HG03025 (cell line): ENCODE measurements around the gene UBE3C.
"Not testable (repeated sequence)": the region's sequence is repeated elsewhere in the genome, so short reads cannot be mapped to it uniquely, and the experiment has no call there.

Experiments
- ATAC-seq: cut with Tn5 transposase; IDR thresholded peaks from one replicate; pipeline ENCODE4 v1.9.1; 2021; ENCODE audit warnings: mild to moderate bottlenecking, moderate library complexity; ENCODE audit not compliant: unreplicated experiment, low FRiP score

UBE3C gene

GRCh38 chr7:157269341-157270059, 130.8 kb downstream of the UBE3C start:
- no peak for ATAC-seq

- ATAC-seq, result no peak
Measured at GRCh38 chr7:157270060-157270444, 131.3 kb downstream of the UBE3C start.

DNA sequence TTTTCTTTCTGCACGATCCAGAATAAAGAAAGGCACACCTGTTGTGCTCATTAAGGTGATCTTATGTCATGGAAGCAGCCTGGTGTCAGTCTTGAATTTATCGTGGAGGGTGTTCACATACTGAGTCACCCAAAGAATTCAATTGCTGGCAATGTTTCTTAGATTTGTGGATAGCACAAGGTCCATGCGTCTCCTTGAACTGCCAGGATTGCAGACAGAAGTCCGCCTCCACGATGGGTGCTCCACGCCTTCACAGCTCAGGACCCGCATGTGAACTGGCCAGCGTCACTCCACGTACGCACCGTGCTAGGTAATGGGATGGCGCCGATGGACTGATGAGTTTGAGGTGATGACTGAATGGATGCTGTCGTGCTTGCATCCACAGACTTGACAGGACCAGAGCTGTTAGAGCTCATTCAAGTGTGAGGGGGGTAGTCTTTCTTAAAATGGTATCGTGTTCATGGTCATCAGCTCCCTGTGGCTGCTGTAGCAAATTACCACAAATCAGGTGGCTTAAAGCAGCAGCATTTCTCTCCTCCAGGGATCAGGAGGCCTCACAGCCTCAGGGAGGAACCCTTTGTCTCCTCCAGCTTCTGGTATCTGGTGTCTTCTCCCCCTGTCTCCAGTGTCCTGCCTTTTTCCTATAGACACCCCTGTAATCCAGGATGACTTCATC, 132.7 kb downstream of the UBE3C start:
- ATAC-seq, result no peak

GRCh38 chr7:157271991-157272324, 133.2 kb downstream of the UBE3C start:
- ATAC-seq, result no peak

- ATAC-seq, result no peak
Measured at GRCh38 chr7:157272351-157273207, 133.9 kb downstream of the UBE3C start.

- ATAC-seq, result peak; percentile 81
Measured at GRCh38 chr7:157273208-157274093, 134.7 kb downstream of the UBE3C start.

DNA sequence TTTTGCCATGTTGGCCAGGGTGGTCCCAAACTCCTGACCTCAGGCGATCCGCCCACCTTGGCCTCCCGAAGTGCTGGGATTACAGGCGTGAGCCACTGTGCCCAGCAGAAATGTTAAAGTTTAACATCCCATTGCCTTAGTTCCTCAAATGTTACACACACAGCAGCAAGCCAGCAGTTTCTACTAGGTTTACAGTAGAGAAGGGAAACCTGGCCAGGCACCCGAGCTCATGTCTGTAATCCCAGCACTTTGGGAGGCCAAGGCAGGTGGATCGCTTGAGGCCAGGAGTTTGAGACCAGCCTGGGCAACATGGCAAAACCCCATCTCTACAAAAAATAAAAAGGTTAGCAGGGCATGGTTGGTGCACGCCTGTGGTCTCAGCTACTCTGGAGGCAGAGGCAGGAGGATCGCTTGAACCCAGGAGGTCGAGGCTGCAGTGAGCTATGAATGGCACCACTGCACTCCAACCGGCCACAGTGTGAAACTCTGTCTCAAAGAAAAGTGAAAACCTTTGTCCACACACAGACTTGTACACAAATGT, 135.4 kb downstream of the UBE3C start:
- not testable (repeated sequence) for ATAC-seq

GRCh38 chr7:157274991-157275427, 136.3 kb downstream of the UBE3C start:
- no peak for ATAC-seq

GRCh38 chr7:157276091-157276561, 137.4 kb downstream of the UBE3C start:
- no peak for ATAC-seq

GRCh38 chr7:157276731-157277562, 138.2 kb downstream of the UBE3C start:
- no peak for ATAC-seq

DNA sequence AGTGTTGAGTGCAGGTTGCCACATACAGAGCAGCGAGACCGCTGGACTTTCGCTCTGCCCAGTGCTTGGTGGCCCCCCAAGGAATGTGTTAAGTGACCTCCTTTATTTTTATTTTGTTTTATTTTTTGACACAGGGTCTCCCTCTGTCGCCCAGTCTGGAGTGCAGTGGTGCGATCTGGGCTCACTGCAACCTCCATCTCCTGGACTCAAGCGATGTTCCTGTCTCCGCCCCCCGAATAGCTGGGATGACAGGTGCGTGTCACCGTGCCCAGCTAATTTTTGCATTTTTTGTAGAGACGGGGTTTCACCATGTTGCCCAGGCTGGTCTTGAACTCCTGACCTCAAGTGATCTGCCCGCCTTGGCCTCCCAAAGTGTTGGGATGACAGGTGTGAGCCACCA, 138.8 kb downstream of the UBE3C start:
- ATAC-seq, result not testable (repeated sequence)

DNA sequence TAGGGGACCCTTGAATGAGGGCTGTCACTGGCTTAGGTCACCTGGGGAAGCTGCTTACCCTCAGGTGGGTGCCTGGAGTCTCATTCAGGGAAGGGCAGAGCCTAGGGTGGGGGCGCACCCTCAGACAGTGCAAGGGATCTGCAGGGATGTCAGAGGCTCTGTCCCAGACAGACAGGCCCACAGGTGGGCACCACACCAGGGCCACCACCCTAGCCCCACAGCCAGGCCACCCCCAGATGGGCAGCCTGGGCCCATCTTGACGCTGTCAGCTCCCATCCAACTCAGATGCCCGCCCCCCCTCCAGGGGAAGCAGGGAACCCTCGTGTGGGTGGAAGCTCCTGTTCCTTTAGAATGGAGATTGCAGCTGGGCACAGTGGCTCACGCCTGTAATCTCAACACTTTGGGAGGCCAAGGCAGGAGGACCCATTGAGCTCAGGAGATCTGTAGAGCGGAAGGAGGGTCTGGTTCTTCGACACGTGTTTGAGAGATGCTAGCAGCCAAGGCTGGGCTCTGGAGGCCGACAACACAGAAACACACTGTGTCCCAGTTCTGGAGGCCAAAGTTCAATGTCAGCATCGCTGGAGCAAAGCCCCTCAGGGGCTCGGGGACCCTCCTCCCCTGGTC, 139.6 kb downstream of the UBE3C start:
- no peak for ATAC-seq

DNA sequence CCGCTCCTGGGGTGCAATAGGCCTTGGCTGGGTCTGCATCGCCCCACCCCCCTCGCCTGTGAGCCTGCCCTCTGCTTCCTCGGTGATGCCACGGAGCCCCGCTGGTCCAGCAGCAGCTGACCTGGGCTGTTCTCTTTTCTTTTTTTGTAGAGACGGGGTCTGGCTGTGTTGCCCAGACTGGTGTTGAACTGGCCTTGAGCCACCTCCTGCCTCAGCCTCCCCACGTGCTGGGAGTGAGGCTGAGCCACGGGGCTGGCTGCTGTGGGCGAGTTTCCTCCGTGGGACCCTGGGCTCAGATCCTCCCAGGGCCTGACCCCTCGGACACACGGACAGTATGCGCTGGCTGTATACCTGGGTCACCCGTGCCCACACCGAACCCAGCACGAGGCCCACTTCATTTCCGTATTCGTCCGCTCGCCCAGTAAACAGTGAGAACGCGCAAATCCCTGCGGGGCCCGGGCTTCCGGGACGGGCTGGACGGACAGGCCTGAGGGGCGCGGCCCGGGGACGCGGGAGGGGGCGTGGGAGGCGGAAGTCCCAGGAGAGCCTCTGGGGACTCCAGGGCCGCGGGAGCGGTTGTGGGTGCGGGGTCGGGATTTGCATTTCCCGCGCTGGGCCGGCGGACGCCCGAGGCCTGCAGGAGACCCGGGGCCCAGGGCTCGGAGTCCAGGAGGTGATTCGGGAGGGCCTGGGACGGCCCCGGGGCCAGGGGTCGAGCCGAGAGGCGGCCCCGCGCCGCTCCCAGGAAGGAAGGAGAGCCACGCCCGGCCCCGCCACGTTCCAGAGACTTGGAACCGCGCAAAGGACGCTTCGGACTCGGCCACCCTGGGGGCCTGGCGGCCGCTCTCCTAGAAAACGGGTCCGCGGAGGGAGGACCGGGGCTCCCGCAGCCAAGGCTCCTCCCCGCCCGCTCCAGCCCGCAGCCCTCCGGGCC, 140.3 kb downstream of the UBE3C start:
- no peak for ATAC-seq

DNA sequence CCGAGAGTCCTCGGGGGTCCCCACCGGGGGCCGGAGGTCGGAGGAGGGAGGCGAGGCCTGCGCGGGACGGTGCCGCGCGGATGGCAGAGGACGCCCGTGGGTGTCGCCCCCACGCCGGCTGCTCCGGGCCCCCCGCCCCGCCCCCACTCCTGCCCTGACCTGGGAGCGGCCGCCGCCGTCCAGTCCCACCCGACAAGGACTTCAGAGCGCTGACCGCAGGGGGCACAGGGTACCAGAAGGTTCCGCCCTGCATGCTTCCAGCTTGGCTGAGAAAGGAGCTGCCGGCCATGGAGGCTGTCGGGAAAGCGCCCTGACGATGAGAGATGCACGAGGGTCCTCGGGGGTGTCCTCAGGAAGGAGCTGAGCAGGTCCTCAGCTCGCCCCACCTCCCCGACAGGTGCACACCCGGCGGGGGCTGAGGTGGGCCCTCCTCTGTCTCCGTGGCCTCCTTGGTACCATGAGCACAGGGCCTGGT, 141.1 kb downstream of the UBE3C start:
- no peak for ATAC-seq

DNA sequence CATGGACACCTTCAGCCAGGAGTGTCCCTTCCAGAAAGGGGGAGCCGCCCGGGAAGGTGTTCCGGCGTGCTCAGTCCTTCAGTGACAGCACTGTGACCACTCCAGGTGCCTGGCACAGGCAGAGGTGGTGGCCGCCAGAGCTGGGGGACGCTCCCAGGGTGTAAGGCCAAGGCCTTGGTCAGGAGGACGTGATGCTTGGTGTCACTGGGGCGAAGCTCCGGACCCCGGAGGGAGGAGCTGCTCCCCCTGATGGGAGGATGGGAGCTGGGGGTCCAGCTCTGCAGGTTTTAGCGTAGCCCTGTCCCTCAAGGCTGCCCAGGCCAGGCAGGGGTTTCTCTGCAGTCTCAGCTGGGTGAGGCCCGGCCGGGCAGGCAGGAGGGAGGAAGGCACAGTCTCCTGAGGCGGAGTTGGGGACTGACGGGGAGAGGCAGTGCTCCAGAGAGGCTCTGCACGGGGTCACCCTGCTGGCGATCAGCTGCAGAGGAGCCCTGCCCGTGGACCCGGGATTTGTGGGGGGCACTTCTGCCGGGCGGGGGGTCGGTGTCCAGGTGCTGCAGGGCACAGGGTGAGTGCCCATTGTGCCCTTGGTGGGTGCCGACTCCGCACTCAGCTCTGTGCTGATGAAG, 141.6 kb downstream of the UBE3C start:
- no peak for ATAC-seq

DNA sequence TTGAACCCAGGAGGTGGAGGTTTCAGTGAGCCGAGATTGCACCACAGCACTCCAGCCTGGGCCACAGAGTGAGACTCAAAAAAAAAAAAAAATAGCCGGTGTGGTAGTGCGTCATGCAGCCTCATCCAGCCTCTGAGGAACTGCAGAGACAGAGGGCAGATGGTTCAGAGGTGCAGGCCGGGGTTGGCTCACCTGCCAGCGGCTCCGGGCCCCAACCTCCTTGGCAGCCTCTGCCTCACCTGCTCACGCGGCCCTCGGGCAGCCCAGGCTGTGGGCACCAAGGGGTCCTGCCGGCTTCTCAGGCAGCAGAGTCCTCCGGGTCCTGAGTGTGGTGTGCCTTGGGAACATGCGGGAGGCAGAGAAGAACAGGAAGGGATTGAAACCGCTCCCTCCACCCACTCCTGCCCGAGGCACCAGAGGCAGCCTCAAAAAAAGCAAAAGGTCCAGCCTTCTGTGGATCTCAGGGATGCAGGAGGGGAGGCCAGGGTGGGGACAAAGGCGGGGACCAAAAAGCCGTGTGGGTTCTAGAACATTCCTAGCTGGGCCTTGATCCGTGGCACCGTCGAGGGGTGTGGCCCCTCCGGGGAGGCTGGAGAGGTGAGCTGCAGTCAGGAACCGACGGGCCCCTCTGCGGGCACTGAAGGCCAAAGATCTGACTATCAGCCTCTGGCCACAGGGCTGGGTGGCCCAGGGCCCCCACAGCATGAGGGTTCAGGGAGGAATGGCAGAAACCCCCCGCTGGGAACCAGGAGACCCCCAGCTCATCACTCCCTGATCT, 142.7 kb downstream of the UBE3C start:
- ATAC-seq, result no peak
